SU-DHL-6 (cell line): ENCODE data around the gene CELSR1.

Source experiments
- EZH2phosphoT487 ChIP-seq: fragments of 200-600 bp; sonication (generic), shearing (Covaris generic); conservative IDR thresholded peaks from 2 replicates; pipeline ENCODE4 v1.6.1; 2018; ENCODE audit warnings: mild to moderate bottlenecking, antibody characterized with exemption, low read length, moderate library complexity, mixed read lengths
- TF ChIP-seq, protein P1 (sequence below): fragments of 200-600 bp; sonication (generic); IDR thresholded peaks from one replicate; pipeline ENCODE4 v1.5.1; 2017; ENCODE audit warnings: antibody characterized with exemption, mild to moderate bottlenecking, low read length, moderate library complexity; ENCODE audit not compliant: insufficient read depth, poor library complexity, severe bottlenecking

DNA sequence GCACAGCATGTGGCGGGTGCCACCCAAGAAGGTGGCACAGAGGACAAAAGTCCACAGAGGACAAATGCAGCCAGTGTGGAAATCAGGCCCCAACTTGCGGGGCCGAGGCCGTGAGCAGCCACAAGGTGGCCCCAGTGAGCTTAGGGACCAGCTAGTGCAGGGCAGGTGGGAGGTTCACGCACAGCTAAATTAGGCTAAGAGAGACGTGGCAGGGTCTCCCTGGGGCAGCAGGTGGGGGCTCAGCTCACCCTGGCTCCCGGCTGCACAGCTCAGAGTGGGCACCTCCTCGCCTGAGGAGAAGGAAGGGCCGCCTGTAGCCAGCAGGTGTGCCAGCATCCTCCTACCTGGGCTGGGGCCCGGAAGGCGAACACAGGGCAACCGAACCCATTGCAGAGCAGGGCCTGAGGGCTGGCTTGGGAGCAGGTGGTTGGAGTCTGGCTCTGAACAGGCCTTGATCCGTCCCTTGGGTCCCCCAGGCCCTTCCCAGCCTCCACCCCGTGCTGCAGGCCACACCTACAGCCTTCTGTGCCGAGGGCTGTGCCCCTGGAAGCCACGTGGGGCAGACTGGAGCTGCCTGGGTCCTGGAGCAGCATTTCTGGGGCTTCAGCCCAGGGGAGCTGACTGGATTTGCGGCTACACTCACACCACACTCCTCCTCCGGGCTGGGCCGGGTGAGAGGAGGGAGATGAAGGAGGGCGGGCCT is 26.1 kb upstream of the CELSR1 start:
- TF ChIP-seq, protein P1, sequence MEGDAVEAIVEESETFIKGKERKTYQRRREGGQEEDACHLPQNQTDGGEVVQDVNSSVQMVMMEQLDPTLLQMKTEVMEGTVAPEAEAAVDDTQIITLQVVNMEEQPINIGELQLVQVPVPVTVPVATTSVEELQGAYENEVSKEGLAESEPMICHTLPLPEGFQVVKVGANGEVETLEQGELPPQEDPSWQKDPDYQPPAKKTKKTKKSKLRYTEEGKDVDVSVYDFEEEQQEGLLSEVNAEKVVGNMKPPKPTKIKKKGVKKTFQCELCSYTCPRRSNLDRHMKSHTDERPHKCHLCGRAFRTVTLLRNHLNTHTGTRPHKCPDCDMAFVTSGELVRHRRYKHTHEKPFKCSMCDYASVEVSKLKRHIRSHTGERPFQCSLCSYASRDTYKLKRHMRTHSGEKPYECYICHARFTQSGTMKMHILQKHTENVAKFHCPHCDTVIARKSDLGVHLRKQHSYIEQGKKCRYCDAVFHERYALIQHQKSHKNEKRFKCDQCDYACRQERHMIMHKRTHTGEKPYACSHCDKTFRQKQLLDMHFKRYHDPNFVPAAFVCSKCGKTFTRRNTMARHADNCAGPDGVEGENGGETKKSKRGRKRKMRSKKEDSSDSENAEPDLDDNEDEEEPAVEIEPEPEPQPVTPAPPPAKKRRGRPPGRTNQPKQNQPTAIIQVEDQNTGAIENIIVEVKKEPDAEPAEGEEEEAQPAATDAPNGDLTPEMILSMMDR: peak; percentile 52
- no peak for TF ChIP-seq EZH2phosphoT487
